Type B pancreatic cell (in vitro differentiated cells): ENCODE measurements around the gene TELO2. TPM values are rescaled to one million over a fixed set of nuclear protein-coding genes. Genes with fewer than 3 reads are reported as not detected.

Experiments
- DNase-seq: peaks from one replicate; pipeline ENCODE4 v3.0.0; 2021; ENCODE audit warnings: mixed read lengths; ENCODE audit not compliant: unreplicated experiment; ENCODE audit errors: extremely low spot score
- H3K27ac Mint-ChIP-seq: 2 replicates; pipeline ENCODE4 v1.8.0; 2021; ENCODE audit warnings: mild to moderate bottlenecking, mixed read lengths
- H3K27me3 Mint-ChIP-seq: 2 replicates; pipeline ENCODE4 v1.8.0; 2021; ENCODE audit warnings: mixed read lengths
- H3K36me3 Mint-ChIP-seq: 2 replicates; pipeline ENCODE4 v1.8.0; 2021; ENCODE audit warnings: mixed read lengths
- H3K4me1 Mint-ChIP-seq: one replicate; pipeline ENCODE4 v1.8.0; 2021; ENCODE audit warnings: mixed read lengths; ENCODE audit not compliant: unreplicated experiment
- H3K4me3 Mint-ChIP-seq: 2 replicates; pipeline ENCODE4 v1.8.0; 2021; ENCODE audit warnings: mild to moderate bottlenecking, mixed read lengths
- H3K9me3 Mint-ChIP-seq: 2 replicates; pipeline ENCODE4 v1.8.0; 2021; ENCODE audit warnings: mixed read lengths
- total RNA-seq: library from RNA; stranded (reverse); gene quantifications from 2 replicates; pipeline ENCODE4 v1.2.1, GENCODE V29; 2021; ENCODE audit warnings: low replicate concordance
- TF ChIP-seq, protein P1 (sequence below): fragments of 200-600 bp; sonication (generic); conservative IDR thresholded peaks from 2 replicates; pipeline ENCODE4 v1.5.0; 2021; ENCODE audit warnings: antibody characterized with exemption, mild to moderate bottlenecking

The TELO2 gene
- total RNA-seq, 1 donor from 2014 or later, result 65.4 TPM

DNA sequence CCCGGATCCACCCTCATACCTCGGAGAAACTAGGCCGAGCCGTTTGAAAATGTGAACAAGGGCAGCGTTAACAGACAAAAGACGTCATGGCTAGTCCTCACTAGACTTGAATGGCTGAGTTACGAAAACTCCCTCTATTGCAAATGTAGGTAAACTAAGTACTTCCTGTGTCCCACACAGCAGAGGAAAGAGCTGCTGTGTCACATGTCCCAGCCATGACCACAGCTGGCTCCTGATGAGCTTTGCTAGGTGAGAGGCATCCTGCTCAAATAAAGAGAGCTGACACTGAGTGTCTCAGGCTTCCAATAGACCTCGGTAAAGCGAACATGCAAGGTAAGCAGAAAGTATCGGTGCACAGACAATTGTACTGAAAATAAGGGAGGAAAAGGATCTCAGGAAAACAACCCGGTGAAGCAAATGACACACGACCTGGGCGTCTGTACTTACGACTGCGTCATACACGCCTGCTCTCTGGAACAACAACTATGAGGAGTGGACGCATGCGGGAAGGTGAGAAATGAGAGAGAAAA, 66.4 kb downstream of the TELO2 start:
- TF ChIP-seq, protein P1, sequence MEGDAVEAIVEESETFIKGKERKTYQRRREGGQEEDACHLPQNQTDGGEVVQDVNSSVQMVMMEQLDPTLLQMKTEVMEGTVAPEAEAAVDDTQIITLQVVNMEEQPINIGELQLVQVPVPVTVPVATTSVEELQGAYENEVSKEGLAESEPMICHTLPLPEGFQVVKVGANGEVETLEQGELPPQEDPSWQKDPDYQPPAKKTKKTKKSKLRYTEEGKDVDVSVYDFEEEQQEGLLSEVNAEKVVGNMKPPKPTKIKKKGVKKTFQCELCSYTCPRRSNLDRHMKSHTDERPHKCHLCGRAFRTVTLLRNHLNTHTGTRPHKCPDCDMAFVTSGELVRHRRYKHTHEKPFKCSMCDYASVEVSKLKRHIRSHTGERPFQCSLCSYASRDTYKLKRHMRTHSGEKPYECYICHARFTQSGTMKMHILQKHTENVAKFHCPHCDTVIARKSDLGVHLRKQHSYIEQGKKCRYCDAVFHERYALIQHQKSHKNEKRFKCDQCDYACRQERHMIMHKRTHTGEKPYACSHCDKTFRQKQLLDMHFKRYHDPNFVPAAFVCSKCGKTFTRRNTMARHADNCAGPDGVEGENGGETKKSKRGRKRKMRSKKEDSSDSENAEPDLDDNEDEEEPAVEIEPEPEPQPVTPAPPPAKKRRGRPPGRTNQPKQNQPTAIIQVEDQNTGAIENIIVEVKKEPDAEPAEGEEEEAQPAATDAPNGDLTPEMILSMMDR, result no peak
- Mint-ChIP-seq H3K27ac (no peak overlapping the region), H3K4me3 (no peak overlapping the region), H3K36me3 (no peaks in the 10 kb centered on the region), H3K27me3 (no peaks in the 10 kb centered on the region), H3K9me3 (no peaks in the 10 kb centered on the region), H3K4me1 (no peaks in the 10 kb centered on the region)
- DNase-seq, result no peak

Other genes with a start within 250 kb of the TELO2 start
- gene TPSD1, start 237.3 kb upstream of the TELO2 start, total RNA-seq, result not detected in 2 replicates
- gene UBE2I, start 183.7 kb upstream of the TELO2 start, total RNA-seq, result 157 and 170 TPM in 2 replicates
- gene BAIAP3, start 159.7 kb upstream of the TELO2 start, total RNA-seq, result 5.0 and 6.9 TPM in 2 replicates
- 53.1 and 54.0 TPM in 2 replicates for gene TSR3, start 141.5 kb upstream of the TELO2 start, total RNA-seq
- gene GNPTG, start 141.4 kb upstream of the TELO2 start, total RNA-seq, result 55.6 and 68.5 TPM in 2 replicates
- gene UNKL, start 78.7 kb upstream of the TELO2 start, total RNA-seq, result 20.3 and 26.1 TPM in 2 replicates
- gene UQCC4, start 72.6 kb upstream of the TELO2 start, total RNA-seq, result 14.5 and 15.0 TPM in 2 replicates
- gene PERCC1, start 62.3 kb upstream of the TELO2 start, total RNA-seq, result 0.77 and 0.83 TPM in 2 replicates
- 2.2 and 5.0 TPM in 2 replicates for gene CCDC154, start 48.8 kb upstream of the TELO2 start, total RNA-seq
- 91.9 and 98.1 TPM in 2 replicates for gene CLCN7, start 18.3 kb upstream of the TELO2 start, total RNA-seq
- gene PTX4, start 4.4 kb upstream of the TELO2 start, total RNA-seq, result not detected in 2 replicates
- 1.0 TPM in 1 of 2 replicates, not detected in the other for gene TMEM204, start 40.3 kb downstream of the TELO2 start, total RNA-seq
- 27.9 and 55.1 TPM in 2 replicates for gene IFT140, start 118.7 kb downstream of the TELO2 start, total RNA-seq
- gene CRAMP1, start 119.0 kb downstream of the TELO2 start, total RNA-seq, result 29.0 and 31.4 TPM in 2 replicates
- gene JPT2, start 184.9 kb downstream of the TELO2 start, total RNA-seq, result 116 and 132 TPM in 2 replicates
- 50.4 and 97.5 TPM in 2 replicates for gene MAPK8IP3, start 212.8 kb downstream of the TELO2 start, total RNA-seq